Stimulated activated CD4-positive, alpha-beta T cell treated with anti-CD3 and anti-CD28 coated beads, Interleukin-12 subunit alpha, Interleukin-12 subunit beta, amount 100 ng/mL, for 48 hours (primary cell): Measurements from ENCODE around the gene CCDC148.
"Not testable (repeated sequence)": the region's sequence is repeated elsewhere in the genome, so short reads cannot be mapped to it uniquely, and the experiment has no call there.

Experiments
- DNase-seq, 3 donors: peaks; one replicate each; pipeline ENCODE4 v3.0.0-alpha.2; 2020; ENCODE audit warnings: low read depth in 2 of 3, low spot score in 1 of 3

Gene CCDC148

GRCh38 chr2:158484892-158485556 is 28.5 kb upstream of the CCDC148 start:
- no peak for DNase-seq

DNA sequence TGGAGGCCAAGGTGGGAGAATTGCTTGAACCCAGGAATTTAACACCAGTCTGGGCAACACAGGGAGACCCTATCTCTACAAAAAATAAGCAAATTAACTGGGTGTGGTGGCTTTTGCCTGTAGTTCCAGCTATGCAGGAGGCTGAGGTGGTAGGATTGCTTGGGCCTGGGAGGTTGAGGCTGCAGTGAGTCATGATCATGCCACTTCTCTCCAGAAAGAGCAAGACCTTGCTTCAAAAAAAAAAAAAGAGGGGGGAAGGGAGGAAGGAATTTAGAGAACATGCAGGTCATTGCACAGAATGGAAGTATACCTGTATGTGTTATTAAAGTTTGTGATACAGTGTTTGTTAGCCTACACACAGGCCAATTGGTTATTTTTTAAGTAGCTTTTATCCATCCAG is 26.0 kb upstream of the CCDC148 start:
- DNase-seq = no peak

- DNase-seq = no peak
Observed at GRCh38 chr2:158481116-158481515, 24.6 kb upstream of the CCDC148 start.

- DNase-seq = no peak
Observed at GRCh38 chr2:158478816-158479215, 22.3 kb upstream of the CCDC148 start.

DNA sequence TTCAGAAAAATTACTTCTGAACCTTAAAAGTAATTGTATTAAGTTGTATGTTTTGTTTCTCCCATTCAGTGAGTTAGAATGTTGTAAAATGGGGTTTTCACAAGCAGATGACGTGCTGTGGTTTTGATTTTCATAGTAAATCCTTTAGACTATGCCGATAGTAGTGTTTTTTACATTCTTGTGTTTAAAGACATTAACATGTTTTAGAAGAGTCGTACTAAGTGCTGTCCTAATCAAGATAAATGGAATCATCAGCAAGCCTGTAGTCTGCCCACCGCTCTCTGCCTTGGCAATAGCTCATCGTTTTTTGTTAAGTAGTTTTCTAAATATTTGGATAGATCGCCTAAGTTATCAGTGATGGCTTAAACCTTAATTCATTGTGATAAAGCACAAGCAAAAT is 21.7 kb upstream of the CCDC148 start:
- no peak for DNase-seq

- DNase-seq = no peak
Observed at GRCh38 chr2:158477202-158477601, 20.6 kb upstream of the CCDC148 start.

DNA sequence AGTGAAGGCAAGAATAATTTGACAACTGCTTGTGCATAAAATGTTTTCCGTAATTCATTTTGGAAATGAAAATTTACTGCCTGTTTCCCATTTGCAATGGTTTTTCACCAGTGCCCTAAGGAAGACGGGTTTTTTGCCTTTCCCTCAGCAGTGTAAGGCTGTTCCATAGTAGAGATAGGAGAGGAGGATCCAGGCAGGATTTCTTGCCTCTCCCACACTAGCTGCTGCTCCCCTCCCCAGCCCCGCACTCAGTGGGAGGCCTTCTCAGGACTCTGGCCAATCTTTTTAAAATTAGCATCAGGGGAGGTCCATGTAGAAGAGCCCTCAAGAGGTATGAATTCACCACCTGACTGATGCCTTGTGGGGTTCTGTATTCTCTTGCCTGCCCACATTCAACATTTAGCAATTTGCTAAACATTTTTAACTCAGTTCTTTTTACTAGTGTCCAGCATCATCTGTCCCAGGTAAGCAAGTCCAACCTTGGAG is 18.0 kb upstream of the CCDC148 start:
- DNase-seq = not testable (repeated sequence)

DNA sequence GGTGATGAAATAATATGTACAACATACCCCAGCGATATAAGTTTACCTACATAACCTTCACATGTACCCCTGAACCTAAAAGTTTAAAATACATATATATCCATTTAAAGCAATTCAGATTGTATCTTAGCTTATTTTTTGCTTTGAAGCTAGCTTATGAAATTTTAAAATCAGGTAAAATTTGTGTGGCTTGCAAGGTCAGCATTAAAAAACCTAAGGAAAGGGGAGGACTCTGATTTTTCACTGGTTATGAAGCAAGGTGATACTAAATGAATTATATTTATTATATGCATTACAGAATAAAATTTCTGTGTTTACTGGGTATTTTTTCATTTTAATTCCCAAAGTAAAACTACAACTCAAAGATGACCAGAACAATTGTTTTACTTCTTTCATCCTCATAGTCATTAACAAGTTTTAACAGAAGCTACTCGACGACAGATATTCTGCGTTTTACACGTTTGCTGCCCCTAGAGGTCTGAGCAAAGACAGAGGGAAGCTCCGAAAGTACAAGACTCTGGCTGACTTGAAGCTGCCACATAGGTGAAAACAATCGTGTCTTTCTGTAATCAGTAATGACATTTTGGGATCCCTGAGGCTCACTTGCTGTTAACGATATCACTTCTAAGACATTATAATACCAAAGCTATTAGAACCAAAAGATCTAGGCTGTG is 17.3 kb upstream of the CCDC148 start:
- no peak for DNase-seq

- DNase-seq = not testable (repeated sequence)
Observed at GRCh38 chr2:158473300-158473699, 16.7 kb upstream of the CCDC148 start.

- not testable (repeated sequence) for DNase-seq
Observed at GRCh38 chr2:158472829-158473228, 16.3 kb upstream of the CCDC148 start.

DNA sequence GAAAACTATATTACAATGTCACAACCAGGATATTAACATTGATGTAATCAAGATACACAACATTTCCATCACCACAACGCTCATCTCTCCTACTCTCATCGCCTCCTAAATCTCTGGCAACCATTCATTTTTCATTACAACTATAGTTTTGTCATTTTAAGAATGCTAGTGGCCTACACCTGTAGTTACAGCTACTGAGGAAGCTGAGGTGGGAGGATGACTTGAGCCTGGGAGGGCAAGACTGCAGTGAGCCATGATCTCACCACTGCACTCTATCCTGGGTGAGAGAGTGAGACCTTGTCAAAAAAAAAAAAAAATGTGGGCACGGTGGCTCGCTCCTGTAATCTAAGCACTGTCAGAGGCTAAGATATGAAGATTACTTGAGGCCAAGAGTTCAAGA is 10.7 kb upstream of the CCDC148 start:
- DNase-seq = no peak

GRCh38 chr2:158464426-158465281 is 8.1 kb upstream of the CCDC148 start:
- DNase-seq = peak in 1 of 3 donors; percentile 12

DNA sequence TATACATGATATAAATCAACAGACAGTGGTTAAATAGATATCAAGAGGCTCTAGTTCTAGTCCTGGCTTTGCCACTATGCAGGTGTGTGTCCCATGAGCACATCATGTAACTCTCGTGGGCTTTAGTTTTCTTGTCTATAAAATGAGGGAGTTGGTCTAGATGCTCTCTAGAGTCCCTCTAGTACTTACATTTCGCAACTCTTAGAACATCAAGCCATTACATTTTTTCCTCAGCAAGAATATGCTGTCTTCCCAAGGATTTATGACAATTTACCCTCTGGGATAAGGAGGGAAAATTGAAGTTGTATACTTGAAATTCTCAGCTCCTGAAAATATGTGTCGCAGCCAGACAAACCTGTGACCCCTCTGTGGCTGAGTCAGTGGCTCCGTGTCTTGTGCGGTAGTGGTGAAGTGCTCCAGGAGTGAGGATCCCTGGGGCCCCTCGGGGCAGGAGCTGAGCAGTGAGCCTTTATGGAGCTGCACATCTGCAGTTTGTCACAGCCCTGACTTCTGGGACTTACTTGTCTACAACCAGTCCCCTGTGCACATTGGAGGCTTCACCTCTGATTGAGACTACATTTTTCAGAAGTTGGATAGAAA is 7.0 kb upstream of the CCDC148 start:
- no peak for DNase-seq

DNA sequence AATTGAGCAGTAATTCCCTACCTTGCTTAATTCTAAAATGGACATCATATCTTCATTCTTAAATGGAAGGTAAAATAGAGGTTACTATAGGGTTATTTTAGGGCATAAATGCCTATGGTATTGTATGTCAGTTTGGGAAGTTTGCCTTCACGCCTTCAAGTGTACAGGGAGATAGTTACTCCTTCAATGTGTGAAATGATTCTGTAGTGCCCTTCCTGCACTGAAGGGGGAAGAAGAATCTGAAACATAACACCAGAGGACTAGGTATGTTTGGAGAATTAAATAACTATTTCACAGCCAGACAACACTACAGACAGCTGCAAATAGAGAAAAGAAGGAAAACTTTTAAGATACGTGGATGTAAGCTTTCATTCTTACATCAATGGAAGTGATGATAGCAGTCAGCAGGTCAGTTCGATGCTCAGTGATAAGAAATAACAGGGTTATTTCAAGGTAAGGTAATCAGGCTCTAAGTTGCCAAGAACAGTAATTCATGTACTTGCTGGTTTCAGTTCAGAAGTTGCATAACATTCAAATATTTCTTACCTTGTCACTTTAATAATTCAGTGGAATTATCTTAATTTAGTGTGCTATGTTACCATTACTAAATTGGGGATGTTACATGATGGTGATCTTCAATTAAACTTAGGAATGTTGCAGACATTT is 4.2 kb upstream of the CCDC148 start:
- DNase-seq = no peak

DNA sequence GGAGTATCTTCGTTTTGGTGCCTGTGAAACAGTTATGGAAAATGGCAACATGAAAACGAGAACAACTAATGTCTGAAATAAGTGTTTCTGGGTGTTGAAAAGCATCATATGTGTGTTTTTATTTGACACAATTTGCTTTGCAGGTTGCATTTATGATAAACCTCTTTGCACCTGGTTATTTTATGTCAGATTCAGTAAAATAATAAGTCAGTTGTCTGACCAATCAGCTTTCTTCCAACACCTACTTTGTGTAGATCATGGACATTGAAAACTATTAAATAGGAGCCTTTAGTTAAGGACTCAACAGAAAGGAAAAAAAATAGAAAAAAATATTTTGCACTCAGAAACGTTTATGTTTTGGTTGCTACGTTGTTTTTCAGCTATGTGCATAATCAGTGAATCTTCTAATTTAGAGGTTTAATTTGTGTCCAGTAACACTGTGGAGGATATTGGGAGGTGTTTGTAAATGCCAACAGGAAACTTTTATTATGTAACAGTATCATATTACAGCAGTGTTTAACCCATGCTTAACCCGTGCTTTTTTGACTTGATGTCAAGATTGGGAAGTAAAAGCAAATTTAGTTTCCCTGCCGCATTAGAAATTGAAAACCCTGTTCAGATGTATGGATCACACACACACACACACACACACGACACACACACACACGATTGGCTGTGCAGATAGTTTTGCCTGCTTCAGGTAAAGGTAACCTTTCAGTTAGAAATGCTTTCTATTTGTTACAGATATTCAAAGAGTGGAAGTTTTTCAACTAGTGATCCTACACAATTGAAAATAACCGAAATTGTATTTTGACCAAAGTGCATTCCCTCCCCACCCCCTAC is 2.8 kb upstream of the CCDC148 start:
- DNase-seq = no peak

DNA sequence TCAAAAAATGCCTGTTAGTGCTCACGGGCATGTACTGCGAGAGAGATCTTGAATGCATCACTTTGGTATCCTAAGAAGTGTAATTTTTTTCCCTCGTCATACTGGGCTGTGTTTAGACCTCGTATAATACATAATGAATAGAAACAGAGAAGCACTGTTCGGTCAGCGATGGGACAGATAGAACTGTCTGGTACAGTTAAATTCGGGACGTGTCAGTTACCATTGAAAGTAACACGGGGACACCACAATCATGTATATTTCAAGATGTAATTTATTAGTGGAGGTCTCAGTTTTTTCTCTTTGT is 2.0 kb upstream of the CCDC148 start:
- DNase-seq = no peak

- DNase-seq = peak in 1 of 3 donors; percentile 47
Observed at GRCh38 chr2:158457826-158458616, 1.5 kb upstream of the CCDC148 start.

GRCh38 chr2:158457092-158457825 is 706 bp upstream of the CCDC148 start:
- DNase-seq = peak in 2 of 3 donors; percentile 27 to 50

GRCh38 chr2:158443606-158444005 is 12.9 kb downstream of the CCDC148 start:
- no peak for DNase-seq
